Stimulated activated CD4-positive, alpha-beta T cell treated with anti-CD3 and anti-CD28 coated beads, Interleukin-12 subunit alpha, Interleukin-12 subunit beta, amount 100 ng/mL, for 48 hours (primary cell): Measurements from ENCODE around the gene DDX19B.
A peak's percentile ranks its signal among the peaks of the same experiment; 100 is the strongest.
"Not testable (repeated sequence)": the region's sequence is repeated elsewhere in the genome, so short reads cannot be mapped to it uniquely, and the experiment has no call there.

Experiments
- DNase-seq, 3 donors: peaks; one replicate each; pipeline ENCODE4 v3.0.0-alpha.2; 2020; ENCODE audit warnings: low read depth in 2 of 3, low spot score in 1 of 3

Gene DDX19B

GRCh38 chr16:70298988-70299938 lies at the start of gene DDX19B:
DDX19B (plus strand) TSS chr16:70299186; CDS start chr16:70299298, 112 bp downstream.
- peak; percentile 34 to 56 (median 39) for DNase-seq

GRCh38 chr16:70249697-70250096 lies 49.3 kb upstream of the DDX19B start:
- DNase-seq = not testable (repeated sequence)

- DNase-seq = peak in 2 of 3 donors; percentile 4 to 33
Measured at GRCh38 chr16:70250748-70251628, 48.0 kb upstream of the DDX19B start.

GRCh38 chr16:70251629-70252354 lies 47.2 kb upstream of the DDX19B start, which contains the start of gene EXOSC6:
EXOSC6 (minus strand) TSS chr16:70251940; CDS start chr16:70251900, 40 bp downstream.
- peak; percentile 87 to 88 (median 88) for DNase-seq

GRCh38 chr16:70252355-70252988 lies 46.5 kb upstream of the DDX19B start:
- DNase-seq = peak in 1 of 3 donors; percentile 11

GRCh38 chr16:70253291-70254106 lies 45.5 kb upstream of the DDX19B start:
- DNase-seq = peak in 2 of 3 donors; percentile 9 to 40

GRCh38 chr16:70254180-70254964 lies 44.6 kb upstream of the DDX19B start:
- DNase-seq = no peak

- DNase-seq = no peak
Measured at GRCh38 chr16:70254965-70255286, 44.1 kb upstream of the DDX19B start.

- no peak for DNase-seq
Measured at GRCh38 chr16:70255574-70255973, 43.4 kb upstream of the DDX19B start.

- DNase-seq = no peak
Measured at GRCh38 chr16:70257391-70257790, 41.6 kb upstream of the DDX19B start.

- no peak for DNase-seq
Measured at GRCh38 chr16:70258065-70258464, 40.9 kb upstream of the DDX19B start.

GRCh38 chr16:70258946-70259345 lies 40.0 kb upstream of the DDX19B start:
- DNase-seq = no peak

- not testable (repeated sequence) for DNase-seq
Measured at GRCh38 chr16:70259903-70260302, 39.1 kb upstream of the DDX19B start.

- no peak for DNase-seq
Measured at GRCh38 chr16:70267516-70267915, 31.5 kb upstream of the DDX19B start.

- not testable (repeated sequence) for DNase-seq
Measured at GRCh38 chr16:70267922-70268321, 31.1 kb upstream of the DDX19B start.

- no peak for DNase-seq
Measured at GRCh38 chr16:70269471-70269870, 29.5 kb upstream of the DDX19B start.

- no peak for DNase-seq
Measured at GRCh38 chr16:70270176-70270575, 28.8 kb upstream of the DDX19B start.

- DNase-seq = no peak
Measured at GRCh38 chr16:70271696-70272095, 27.3 kb upstream of the DDX19B start.

- no peak for DNase-seq
Measured at GRCh38 chr16:70276392-70276791, 22.6 kb upstream of the DDX19B start.
